ENCODE measurements around the gene ETFA.

GRCh38 chr15:76179023-76179422 is 132.2 kb downstream of the ETFA start:
- TF ChIP-seq, protein P1, sequence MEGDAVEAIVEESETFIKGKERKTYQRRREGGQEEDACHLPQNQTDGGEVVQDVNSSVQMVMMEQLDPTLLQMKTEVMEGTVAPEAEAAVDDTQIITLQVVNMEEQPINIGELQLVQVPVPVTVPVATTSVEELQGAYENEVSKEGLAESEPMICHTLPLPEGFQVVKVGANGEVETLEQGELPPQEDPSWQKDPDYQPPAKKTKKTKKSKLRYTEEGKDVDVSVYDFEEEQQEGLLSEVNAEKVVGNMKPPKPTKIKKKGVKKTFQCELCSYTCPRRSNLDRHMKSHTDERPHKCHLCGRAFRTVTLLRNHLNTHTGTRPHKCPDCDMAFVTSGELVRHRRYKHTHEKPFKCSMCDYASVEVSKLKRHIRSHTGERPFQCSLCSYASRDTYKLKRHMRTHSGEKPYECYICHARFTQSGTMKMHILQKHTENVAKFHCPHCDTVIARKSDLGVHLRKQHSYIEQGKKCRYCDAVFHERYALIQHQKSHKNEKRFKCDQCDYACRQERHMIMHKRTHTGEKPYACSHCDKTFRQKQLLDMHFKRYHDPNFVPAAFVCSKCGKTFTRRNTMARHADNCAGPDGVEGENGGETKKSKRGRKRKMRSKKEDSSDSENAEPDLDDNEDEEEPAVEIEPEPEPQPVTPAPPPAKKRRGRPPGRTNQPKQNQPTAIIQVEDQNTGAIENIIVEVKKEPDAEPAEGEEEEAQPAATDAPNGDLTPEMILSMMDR (IDR thresholded peaks at IDR 0.05), result no peak
- no peak for TF ChIP-seq ZFX (IDR thresholded peaks at IDR 0.05; ENCODE audit: borderline replicate concordance)
